ENCODE measurements around the gene SLC6A8.

DNA sequence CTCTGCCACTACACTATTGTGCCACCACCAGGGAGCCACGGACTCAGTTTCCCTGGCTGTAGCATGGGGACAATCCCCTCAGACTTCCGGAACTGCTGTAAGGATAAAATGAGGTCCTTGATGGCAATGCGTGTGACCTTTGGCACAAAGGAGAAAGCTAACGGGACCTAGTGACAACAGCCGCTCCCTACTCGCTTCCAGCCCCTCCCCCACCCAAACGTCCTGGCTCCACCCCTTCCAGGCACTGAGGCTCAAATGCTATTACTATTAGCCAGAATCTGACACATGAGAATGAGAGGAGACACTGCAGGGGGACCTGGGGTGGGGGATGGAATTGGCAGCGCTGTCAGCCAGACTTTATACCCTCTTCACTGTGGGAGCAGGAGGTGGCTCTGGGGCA is 46.1 kb upstream of the SLC6A8 start:
- TF ChIP-seq EZH2 (IDR thresholded peaks at IDR 0.05; ENCODE audit: borderline replicate concordance, low read depth, low read length, severe bottlenecking) = no peak
- TF ChIP-seq, protein P1, sequence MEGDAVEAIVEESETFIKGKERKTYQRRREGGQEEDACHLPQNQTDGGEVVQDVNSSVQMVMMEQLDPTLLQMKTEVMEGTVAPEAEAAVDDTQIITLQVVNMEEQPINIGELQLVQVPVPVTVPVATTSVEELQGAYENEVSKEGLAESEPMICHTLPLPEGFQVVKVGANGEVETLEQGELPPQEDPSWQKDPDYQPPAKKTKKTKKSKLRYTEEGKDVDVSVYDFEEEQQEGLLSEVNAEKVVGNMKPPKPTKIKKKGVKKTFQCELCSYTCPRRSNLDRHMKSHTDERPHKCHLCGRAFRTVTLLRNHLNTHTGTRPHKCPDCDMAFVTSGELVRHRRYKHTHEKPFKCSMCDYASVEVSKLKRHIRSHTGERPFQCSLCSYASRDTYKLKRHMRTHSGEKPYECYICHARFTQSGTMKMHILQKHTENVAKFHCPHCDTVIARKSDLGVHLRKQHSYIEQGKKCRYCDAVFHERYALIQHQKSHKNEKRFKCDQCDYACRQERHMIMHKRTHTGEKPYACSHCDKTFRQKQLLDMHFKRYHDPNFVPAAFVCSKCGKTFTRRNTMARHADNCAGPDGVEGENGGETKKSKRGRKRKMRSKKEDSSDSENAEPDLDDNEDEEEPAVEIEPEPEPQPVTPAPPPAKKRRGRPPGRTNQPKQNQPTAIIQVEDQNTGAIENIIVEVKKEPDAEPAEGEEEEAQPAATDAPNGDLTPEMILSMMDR (IDR thresholded peaks at IDR 0.05; ENCODE audit: borderline replicate concordance, extremely low read depth, low read length, poor library complexity, severe bottlenecking) = no peak

Data from DND-41 (cell line).